Measurements from ENCODE around the gene SERPINH1.

- TF ChIP-seq POLR2A (IDR thresholded peaks at IDR 0.05; ENCODE audit: low read depth, low read length): no peak
- TF ChIP-seq POLR2AphosphoS5 (IDR thresholded peaks at IDR 0.05; ENCODE audit: low read depth, low read length): no peak
- TF ChIP-seq TAF1 (IDR thresholded peaks at IDR 0.05; ENCODE audit: borderline replicate concordance, low read depth, low read length): no peak
Measured at GRCh38 chr11:75566763-75567279, 4.8 kb downstream of the SERPINH1 start.
